GM06990 (cell line): ENCODE measurements around the gene ERCC2.
A peak's percentile ranks its signal among the peaks of the same experiment; 100 is the strongest.
"Not testable (repeated sequence)": the region's sequence is repeated elsewhere in the genome, so short reads cannot be mapped to it uniquely, and the experiment has no call there.

Source experiments
- DNase-seq: peaks from one replicate; pipeline ENCODE4 v3.0.0-alpha.2; 2011; ENCODE audit not compliant: insufficient read length; ENCODE audit errors: extremely low read depth
- H3K27me3 ChIP-seq: replicated peaks from 2 replicates; pipeline ENCODE4 v1.6.0; 2011; ENCODE audit warnings: low read length; ENCODE audit not compliant: control insufficient read depth, insufficient read depth
- H3K36me3 ChIP-seq: 2 replicates; pipeline ENCODE4 v1.5.1; 2011; ENCODE audit warnings: low read length; ENCODE audit not compliant: control insufficient read depth, insufficient read depth
- H3K4me3 ChIP-seq: replicated peaks from 2 replicates; pipeline ENCODE4 v1.5.1; 2011; ENCODE audit warnings: low read depth, mild to moderate bottlenecking, control low read depth, low read length
- CTCF ChIP-seq: IDR thresholded peaks from 2 replicates; pipeline ENCODE4 v1.5.1; 2011; ENCODE audit warnings: low read length, control low read depth, mild to moderate bottlenecking, inconsistent platforms; ENCODE audit not compliant: insufficient read depth, poor library complexity, severe bottlenecking

Gene ERCC2

GRCh38 chr19:45414468-45414867, 44.1 kb upstream of the ERCC2 start:
- peaks cover 4% of the 10 kb centered on the region for H3K36me3 ChIP-seq
- no peak for TF ChIP-seq CTCF
- DNase-seq = no peak

GRCh38 chr19:45413497-45413896, 43.1 kb upstream of the ERCC2 start:
- DNase-seq = no peak
- peaks cover 4% of the 10 kb centered on the region for H3K36me3 ChIP-seq
- no peak overlapping the region for H3K4me3 ChIP-seq
- no peak for TF ChIP-seq CTCF
- H3K27me3 ChIP-seq = no peaks in the 10 kb centered on the region

More at GRCh38 chr19:45414468-45414867, 44.1 kb upstream of the ERCC2 start:
- Histone ChIP-seq H3K27me3 (no peaks in the 10 kb centered on the region), H3K4me3 (no peak overlapping the region)

GRCh38 chr19:45410330-45410729, 40.0 kb upstream of the ERCC2 start:
- DNase-seq, H3K27me3 ChIP-seq, H3K4me3 ChIP-seq, H3K36me3 ChIP-seq: not testable (repeated sequence)

- Histone ChIP-seq H3K27me3 (no peaks in the 10 kb centered on the region), H3K36me3 (peaks cover 2% of the 10 kb centered on the region), H3K4me3 (no peak overlapping the region)
- no peak for DNase-seq
- TF ChIP-seq CTCF = no peak
Observed at GRCh38 chr19:45409557-45409920, 39.2 kb upstream of the ERCC2 start.

GRCh38 chr19:45408830-45409556, 38.6 kb upstream of the ERCC2 start:
- TF ChIP-seq CTCF = no peak

GRCh38 chr19:45408121-45408520, 37.7 kb upstream of the ERCC2 start:
- Histone ChIP-seq H3K27me3 (no peaks in the 10 kb centered on the region), H3K36me3 (no peaks in the 10 kb centered on the region; the same call in 1 of the 2 replicates), H3K4me3 (no peak overlapping the region)
- DNase-seq = no peak
- no peak for TF ChIP-seq CTCF

More at GRCh38 chr19:45408830-45409556, 38.6 kb upstream of the ERCC2 start:
- no peaks in the 10 kb centered on the region for H3K27me3 ChIP-seq
- H3K36me3 ChIP-seq = peaks cover 2% of the 10 kb centered on the region
- no peak for DNase-seq
- no peak overlapping the region for H3K4me3 ChIP-seq

GRCh38 chr19:45407585-45407984, 37.2 kb upstream of the ERCC2 start:
- H3K4me3 ChIP-seq = peak overlapping the region; percentile 88
- not testable (repeated sequence) for DNase-seq, H3K27me3 ChIP-seq, H3K36me3 ChIP-seq
